NAMALWA (cell line): Measurements from ENCODE around the gene GTPBP2.
"Not testable (repeated sequence)": the region's sequence is repeated elsewhere in the genome, so short reads cannot be mapped to it uniquely, and the experiment has no call there.

Experiments
- DNase-seq: peaks from one replicate; pipeline ENCODE4 v3.0.0-alpha.2; 2015; ENCODE audit warnings: low spot score

GTPBP2 gene

DNA sequence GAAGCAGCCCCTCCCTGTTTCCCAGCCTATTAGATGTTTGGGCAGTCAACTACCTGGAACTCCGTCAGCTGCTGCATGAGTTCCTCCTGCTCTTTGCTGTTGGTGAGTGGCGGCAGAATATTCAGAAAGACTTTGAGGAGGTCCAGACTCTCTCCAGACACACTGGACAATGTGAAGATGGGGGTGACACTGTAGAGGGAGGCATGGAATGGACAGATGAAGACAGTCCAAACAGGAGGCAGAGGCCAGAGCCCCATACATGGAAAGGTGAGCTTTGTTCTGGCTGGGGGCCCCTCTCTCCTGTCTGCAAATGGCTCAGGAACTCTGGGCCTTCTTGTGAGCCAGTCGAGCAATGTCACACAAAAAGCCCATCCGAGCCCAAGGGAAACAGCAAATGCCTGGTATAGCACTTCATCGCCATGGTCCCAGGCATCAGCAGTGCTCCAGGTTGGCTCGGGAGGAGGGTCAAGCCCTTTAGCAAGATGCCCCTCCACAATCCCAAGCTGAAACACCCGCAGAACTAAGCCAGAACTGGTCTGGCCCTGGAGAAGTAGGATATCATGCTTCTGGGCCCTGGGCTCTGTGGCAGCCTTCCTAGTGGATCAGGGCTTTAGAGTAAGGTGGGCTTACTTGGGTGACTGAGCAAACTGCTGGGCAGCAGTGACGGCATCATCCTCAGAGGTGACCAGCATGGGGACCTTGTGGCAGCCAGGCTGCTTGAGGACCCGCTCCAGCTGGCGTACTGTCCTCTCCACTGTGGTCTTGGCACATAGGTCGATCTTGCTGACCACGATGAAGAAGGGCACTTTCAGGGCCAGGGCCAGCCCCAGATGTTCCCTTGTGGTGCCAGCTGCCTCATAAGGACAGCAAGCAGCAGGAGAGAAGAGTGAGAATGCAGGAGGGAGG lies 4.9 kb downstream of the GTPBP2 start:
- no peak for DNase-seq

DNA sequence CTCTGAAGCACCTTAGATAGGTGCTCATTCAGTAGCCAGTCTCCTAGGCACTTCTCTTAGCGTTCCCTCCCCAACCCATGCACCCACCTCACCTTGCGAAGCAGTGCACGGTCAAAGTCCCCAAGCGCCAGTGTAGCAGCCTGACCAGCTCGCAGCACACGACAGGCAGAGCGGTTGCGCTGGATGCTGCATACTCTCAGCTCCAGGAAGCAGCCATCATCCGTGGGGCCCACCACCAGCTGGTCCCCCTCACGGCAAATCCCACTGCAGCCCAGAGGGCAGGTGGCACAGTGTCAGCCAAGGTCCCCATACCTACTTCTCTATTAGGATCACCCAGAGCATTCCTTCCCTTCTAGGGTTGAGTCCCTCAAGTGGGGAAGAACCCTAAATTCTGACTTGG lies 6.5 kb downstream of the GTPBP2 start:
- DNase-seq: no peak

GRCh38 chr6:43621836-43622180 lies 7.3 kb downstream of the GTPBP2 start:
- no peak for DNase-seq

DNA sequence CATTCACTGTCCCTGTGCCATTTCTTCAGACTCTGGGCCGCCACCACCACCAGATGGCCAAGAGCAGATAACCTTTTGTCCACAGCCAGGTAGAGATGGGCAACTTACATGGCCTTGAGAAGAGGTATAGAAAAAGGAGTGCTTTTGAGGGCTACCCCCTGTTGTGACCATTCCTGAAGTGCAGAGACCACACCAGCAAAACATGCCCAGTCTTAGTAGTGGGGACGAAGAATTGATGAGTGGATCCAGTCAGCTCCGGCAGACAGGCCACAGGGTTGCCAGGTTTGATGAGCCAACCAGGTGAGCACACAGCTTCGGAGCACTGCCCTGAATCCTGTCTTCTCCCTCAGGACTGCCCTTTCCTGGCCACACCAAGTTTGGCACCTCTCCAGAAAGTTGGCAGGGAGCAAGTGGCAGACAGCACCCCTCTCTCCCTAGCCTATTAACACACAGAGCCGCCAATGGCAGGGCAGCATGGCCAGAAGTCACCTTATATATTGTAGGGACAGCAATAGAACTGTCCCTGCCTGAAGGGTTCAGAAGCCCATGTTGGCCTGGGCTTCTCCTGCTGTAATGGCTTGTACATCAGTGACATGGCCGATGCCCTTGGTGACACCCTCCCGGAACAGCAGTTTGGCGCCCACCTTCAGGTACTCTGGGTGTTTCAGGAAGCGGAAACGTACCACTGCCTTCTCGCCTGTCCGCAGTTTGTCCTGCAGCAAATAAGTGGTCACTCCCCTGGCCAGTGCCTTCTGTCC lies 7.8 kb downstream of the GTPBP2 start:
- no peak for DNase-seq

DNA sequence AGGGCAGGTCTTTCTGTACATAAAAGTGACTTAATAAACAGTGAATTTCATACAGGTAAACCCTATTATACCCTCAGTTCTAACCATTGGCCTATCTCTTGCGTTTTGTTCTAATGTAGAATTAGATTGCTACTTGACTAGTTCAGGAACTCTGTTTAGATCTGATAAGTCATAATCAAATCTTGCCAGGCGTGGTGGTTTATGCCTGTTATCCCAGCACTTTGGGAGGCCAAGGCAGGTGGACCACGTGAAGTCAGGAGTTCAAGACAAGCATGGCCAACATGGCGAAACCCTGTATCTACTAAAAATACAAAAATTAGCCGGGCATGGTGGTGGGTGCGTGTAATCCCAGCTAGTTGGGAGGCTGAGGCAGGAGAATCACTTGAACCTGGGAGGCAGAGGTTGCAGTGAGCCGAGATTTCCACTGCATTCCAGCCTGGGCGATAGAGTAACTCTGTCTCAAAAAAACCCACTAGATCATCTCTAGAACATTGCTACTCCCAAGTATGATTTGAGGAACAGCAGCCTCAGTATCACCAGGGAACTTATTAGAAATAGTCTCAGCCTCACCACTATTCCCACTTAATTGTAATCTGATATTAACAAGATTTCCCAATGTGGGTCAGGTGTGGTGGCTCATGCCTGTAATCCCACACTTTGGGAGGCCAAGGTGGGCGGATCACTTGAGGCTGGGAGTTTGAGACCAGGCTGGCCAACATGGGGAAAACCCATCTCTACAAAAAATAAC lies 12.2 kb downstream of the GTPBP2 start:
- no peak for DNase-seq

- DNase-seq: no peak
These were observed 14.7 kb downstream of the GTPBP2 start for GRCh38 chr6:43614396-43614730.

- DNase-seq: no peak
These were observed 15.2 kb downstream of the GTPBP2 start for GRCh38 chr6:43613721-43614395.

DNA sequence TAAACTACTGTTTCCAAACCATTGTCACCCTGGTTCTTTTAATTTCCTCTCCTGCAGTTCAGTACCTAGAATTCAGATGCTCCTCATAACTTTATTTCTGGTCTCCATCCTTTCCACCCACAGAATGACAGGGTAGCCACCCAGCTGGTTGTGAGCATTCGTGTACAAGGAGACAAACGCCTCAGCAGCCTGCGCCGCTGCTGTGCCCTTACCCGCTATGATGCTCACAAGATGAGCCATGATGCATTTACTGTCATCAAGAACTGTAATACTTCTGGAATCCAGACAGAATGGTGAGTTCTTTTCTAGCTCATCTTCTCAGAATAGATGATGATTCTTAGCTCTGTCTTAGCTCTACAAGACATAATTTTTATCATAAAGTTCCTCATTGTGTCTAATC lies 18.6 kb downstream of the GTPBP2 start:
- DNase-seq: no peak

DNA sequence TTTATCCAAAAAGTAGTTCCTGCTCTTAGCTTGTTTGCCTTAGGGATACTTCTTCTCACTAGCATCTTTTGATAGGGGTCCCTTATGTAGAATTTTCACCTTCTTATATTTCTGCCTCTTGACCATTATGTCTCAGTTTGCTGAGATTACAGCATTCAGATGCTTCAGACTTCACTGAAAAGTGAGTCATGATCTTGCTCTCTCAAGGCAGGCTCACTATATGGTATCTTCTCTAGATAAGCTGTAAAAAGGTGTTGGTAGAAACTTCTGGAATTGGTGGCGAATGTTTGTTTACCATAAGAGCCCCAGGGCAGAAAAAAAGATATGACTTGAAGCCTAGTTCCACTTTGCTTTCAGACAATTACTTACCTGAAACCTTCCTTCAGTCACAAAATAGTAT lies 19.7 kb downstream of the GTPBP2 start:
- no peak for DNase-seq

DNA sequence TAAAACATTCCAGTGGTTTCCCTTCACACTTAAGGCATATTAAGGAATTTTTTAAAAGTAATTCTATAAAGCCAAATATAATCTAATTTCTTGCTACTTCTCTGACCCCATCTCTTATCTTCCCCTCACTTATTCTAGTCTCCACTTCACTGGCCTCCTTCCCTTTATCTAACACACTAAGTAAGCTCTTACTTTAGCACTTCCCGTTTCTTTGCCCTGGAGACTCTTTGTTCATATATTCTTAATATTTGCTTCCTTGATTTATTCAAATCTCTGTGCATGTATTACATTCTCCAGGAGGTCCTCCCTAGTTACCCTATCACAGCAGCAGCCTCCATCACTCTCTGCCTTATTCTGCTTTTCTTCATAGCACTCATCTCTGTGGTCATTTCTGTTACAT lies 20.3 kb downstream of the GTPBP2 start:
- no peak for DNase-seq

DNA sequence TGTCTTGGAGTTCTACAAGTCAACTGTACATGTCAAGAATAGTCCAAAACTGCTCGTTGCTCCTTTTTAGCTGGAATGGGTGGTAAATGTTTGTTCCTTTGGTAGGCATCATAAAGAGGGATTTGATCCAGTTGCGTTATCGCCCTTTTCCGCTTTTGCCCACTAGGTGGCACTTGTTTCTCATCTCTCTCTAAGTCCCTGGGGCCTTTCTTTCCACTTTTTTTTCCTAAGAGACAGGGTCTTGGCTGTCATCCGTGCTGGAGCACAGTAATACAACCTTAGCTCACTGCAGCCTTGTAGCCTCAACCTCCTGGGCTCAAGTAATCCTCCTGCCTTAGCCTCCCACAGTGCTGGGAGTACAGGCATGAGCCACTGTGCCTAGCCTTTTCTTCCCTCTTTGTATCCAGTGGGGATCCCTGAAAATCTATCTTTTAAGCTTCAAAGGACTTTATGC lies 20.7 kb downstream of the GTPBP2 start:
- DNase-seq: peak; percentile 68

- DNase-seq: no peak
These were observed 23.0 kb downstream of the GTPBP2 start for GRCh38 chr6:43606019-43606418.

DNA sequence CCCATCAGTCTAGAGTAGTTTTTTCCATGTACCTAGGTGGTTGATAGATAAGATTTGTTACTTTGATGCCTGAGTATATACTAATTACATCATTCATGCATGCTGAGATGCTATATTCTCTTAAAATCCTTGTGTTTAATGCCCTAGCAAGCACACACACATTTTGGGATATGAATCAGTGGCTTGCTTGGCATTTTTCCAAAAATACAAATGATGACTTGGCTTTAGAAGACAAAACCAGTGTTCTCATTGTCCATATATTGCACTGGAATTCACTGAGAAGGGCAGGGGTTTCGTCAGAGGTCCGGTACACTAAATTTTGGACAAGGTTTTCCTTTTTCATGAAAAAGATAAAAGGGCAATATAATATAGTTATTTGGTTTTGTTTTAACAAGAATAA lies 24.9 kb downstream of the GTPBP2 start:
- no peak for DNase-seq

DNA sequence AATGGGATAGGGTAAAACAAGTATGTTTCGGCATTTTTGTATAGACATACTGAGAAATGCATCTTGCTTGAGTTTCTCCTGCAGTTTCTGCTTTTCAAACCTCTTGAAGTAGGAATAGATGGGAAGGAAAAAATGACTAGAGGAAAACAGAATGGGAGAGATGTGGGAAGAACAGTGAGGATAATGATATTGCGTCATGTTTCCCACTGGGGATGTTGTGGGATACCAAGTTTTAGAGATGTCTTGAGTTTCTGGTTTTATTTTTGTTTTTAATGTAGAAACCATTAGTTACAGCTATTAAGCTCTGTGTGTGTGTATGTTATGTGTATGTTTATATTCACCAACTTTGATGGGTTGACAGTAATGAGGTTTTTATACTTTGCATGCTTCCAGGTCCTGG lies 28.5 kb downstream of the GTPBP2 start:
- no peak for DNase-seq

GRCh38 chr6:43593938-43594337 lies 35.1 kb downstream of the GTPBP2 start:
- DNase-seq: no peak

DNA sequence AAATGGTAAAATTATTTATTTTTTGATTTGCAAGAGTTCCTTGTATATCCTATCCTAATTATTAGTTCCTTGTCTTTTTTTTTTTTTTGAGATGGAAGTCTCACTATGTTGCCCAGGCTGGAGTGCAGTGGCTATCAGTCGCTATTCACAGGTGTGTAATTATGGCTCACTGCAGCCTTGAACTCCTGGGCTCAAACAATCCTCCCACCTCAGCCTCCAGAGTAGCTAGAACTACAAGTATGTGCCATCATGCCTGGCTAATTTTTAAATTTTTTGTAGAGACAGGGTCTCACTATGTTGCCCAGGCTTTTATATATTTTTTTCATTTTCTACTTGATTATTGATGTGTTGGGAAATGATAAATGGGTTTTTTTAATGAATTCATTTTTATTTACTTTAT lies 39.5 kb downstream of the GTPBP2 start:
- not testable (repeated sequence) for DNase-seq

GRCh38 chr6:43588194-43588593 lies 40.9 kb downstream of the GTPBP2 start:
- DNase-seq: no peak

DNA sequence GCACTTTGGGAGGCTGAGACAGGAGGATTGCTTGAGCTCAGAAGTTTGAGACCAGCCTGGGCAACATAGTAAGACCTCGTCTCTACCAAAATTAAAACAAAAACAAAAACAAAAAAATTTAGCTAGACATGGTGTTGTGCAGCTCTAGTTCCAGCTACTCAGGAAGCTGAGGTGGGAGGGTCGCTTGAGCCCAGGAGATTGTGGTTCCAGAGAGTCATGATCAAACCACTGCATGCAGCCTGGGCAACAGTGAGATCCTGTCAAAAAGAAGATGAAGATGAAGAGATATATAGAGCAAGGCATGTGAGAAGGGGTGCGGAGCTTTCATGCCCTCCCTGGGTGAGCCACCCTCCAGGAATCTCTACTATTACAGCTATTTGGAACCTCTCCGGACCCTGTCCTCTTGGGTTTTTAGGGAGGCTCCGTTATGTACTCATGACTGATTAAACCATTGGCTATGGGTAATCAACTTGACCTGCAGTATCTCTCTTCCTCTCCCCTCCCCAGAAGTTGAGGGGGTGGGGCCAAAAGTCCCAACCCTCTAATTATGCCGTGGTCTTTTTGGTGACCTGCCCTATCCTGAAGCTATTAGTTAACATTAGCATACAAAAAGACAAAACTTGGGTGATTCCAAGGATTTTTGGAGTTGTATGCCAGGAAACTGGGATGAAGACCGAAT lies 44.0 kb downstream of the GTPBP2 start:
- no peak for DNase-seq

DNA sequence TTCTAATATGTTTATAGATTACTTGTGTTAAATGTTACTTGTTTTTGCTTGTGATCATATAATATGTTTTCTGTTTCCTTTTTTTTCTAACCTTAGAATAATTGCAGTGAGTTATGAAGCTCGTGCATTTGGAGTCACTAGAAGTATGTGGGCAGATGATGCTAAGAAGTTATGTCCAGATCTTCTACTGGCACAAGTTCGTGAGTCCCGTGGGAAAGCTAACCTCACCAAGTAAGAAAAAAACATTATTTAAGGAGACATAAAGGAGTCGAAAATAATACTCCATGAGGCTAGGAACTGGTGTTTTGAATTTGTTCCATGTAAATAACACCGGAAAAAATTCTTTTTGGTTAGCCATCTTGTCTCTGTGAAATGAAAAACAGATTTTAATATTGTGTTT lies 46.2 kb downstream of the GTPBP2 start:
- DNase-seq: no peak

- DNase-seq: no peak
These were observed 49.9 kb downstream of the GTPBP2 start for GRCh38 chr6:43579171-43579570.

DNA sequence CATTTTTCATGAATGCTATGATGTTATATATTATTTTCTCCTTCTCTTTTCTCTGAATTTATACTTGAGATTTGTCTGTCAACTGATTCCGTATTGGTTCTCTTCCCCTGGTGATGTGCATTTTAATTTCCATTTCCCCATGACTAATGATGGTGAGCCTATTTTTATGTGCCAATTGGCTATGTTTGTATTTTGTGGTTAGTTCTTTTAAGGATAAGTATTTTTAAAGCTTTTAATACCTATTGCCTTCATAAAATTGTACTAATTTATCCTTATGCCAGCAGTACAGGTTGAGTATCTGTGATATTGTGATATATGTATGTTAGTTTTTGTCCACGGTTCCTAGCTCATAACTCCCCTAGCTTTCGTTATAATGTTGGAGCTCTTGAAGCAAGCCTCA lies 50.3 kb downstream of the GTPBP2 start:
- DNase-seq: no peak
